Activated CD8-positive, alpha-beta memory T cell treated with anti-CD3 and anti-CD28 coated beads, Interleukin-2, amount 50 U/mL, for 4 hours (primary cell): ENCODE results near the gene PRPF40B.
A peak's percentile ranks its signal among the peaks of the same experiment; 100 is the strongest.

Experiments used
- DNase-seq: peaks from one replicate; pipeline ENCODE4 v3.0.0-alpha.2; 2020

Gene PRPF40B

GRCh38 chr12:49636979-49637755, 13.8 kb downstream of the PRPF40B start:
- peak; percentile 53 for DNase-seq

GRCh38 chr12:49641748-49642369, 18.5 kb downstream of the PRPF40B start:
- DNase-seq, result no peak

GRCh38 chr12:49642370-49642802, 19.0 kb downstream of the PRPF40B start:
- no peak for DNase-seq

GRCh38 chr12:49643135-49643534, 19.8 kb downstream of the PRPF40B start:
- DNase-seq, result no peak

- no peak for DNase-seq
Measured at GRCh38 chr12:49643961-49644619, 20.7 kb downstream of the PRPF40B start.

- DNase-seq, result peak; percentile 87
Measured at GRCh38 chr12:49644620-49644994, 21.2 kb downstream of the PRPF40B start.

GRCh38 chr12:49645146-49646039, 22.0 kb downstream of the PRPF40B start:
- DNase-seq, result no peak

- DNase-seq, result no peak
Measured at GRCh38 chr12:49646331-49646830, 23.0 kb downstream of the PRPF40B start.

- no peak for DNase-seq
Measured at GRCh38 chr12:49646871-49647654, 23.7 kb downstream of the PRPF40B start.

GRCh38 chr12:49647827-49648711, 24.7 kb downstream of the PRPF40B start:
- no peak for DNase-seq

- DNase-seq, result no peak
Measured at GRCh38 chr12:49648712-49649003, 25.3 kb downstream of the PRPF40B start.

GRCh38 chr12:49649445-49649844, 26.1 kb downstream of the PRPF40B start:
- no peak for DNase-seq

- no peak for DNase-seq
Measured at GRCh38 chr12:49649892-49650291, 26.5 kb downstream of the PRPF40B start.

GRCh38 chr12:49651855-49652254, 28.5 kb downstream of the PRPF40B start:
- no peak for DNase-seq

- DNase-seq, result no peak
Measured at GRCh38 chr12:49652921-49653520, 29.7 kb downstream of the PRPF40B start.

- no peak for DNase-seq
Measured at GRCh38 chr12:49654715-49655114, 31.4 kb downstream of the PRPF40B start.

GRCh38 chr12:49655595-49656236, 32.4 kb downstream of the PRPF40B start:
- DNase-seq, result no peak

GRCh38 chr12:49658276-49658675, 34.9 kb downstream of the PRPF40B start:
- DNase-seq, result no peak

- no peak for DNase-seq
Measured at GRCh38 chr12:49659753-49660152, 36.4 kb downstream of the PRPF40B start.

- no peak for DNase-seq
Measured at GRCh38 chr12:49661191-49661590, 37.8 kb downstream of the PRPF40B start.
